ENCODE measurements around the gene C1RL.
A peak's percentile ranks its signal among the peaks of the same experiment; 100 is the strongest.

C1RL gene

DNA sequence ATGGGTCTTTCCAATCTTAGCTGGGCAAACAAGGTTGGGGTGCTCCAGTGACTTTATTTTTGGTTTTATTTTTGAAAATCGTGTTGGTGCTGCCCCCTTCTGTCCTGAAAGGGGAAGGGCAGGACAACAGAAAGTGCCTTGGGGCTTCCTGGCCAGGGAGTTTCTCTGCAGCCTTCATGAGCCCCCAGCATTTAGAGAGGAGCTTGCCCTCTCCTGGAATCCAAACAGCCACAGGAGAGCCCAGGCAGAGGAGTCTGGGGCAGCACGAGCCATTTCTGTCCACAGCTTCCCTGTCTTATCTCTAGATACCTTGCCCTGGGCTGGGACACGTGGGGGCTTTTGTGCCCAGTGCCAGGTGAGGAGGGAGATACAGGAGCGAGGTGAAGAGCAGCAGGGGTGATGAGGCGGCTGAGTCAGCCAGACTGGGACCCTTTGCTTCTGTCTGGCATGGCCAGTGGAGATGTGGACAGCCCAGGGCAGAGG lies 4.4 kb upstream of the C1RL start:
- H3K4me2 ChIP-seq (ENCODE audit: low read depth, low read length, poor library complexity, severe bottlenecking), result no peak overlapping the region
- H3K79me2 ChIP-seq (ENCODE audit: insufficient read depth, low read length), result no peaks in the 10 kb centered on the region
- H3F3A ChIP-seq (ENCODE audit: insufficient read depth), result no peaks in the 10 kb centered on the region
- H3K9me3 ChIP-seq (ENCODE audit: insufficient read depth, low read length), result no peaks in the 10 kb centered on the region
- no peak overlapping the region for H2AFZ ChIP-seq (ENCODE audit: low read depth, low read length, severe bottlenecking)
- no peak overlapping the region for H3K9ac ChIP-seq (ENCODE audit: low read length)
- no peaks in the 10 kb centered on the region for H4K20me1 ChIP-seq (ENCODE audit: low read depth, low read length)
- no peaks in the 10 kb centered on the region for H3K36me3 ChIP-seq (ENCODE audit: low read length)
- H3K4me3 ChIP-seq (ENCODE audit: insufficient read depth, low read length, poor library complexity, severe bottlenecking), result no peak overlapping the region
- TF ChIP-seq, protein P1, sequence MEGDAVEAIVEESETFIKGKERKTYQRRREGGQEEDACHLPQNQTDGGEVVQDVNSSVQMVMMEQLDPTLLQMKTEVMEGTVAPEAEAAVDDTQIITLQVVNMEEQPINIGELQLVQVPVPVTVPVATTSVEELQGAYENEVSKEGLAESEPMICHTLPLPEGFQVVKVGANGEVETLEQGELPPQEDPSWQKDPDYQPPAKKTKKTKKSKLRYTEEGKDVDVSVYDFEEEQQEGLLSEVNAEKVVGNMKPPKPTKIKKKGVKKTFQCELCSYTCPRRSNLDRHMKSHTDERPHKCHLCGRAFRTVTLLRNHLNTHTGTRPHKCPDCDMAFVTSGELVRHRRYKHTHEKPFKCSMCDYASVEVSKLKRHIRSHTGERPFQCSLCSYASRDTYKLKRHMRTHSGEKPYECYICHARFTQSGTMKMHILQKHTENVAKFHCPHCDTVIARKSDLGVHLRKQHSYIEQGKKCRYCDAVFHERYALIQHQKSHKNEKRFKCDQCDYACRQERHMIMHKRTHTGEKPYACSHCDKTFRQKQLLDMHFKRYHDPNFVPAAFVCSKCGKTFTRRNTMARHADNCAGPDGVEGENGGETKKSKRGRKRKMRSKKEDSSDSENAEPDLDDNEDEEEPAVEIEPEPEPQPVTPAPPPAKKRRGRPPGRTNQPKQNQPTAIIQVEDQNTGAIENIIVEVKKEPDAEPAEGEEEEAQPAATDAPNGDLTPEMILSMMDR (IDR thresholded peaks at IDR 0.05; ENCODE audit: insufficient read depth, low read length, poor library complexity, severe bottlenecking), result peak; percentile 85
- no peak for TF ChIP-seq EZH2phosphoT487 (conservative IDR thresholded peaks at IDR 0.05; ENCODE audit: low read length)
- H3K27ac ChIP-seq (ENCODE audit: low read depth, low read length), result no peak overlapping the region
- H3K9me2 ChIP-seq (replicated peaks; ENCODE audit: insufficient read depth, low read length), result no peaks in the 10 kb centered on the region
- no peaks in the 10 kb centered on the region for H3K27me3 ChIP-seq (ENCODE audit: low read length)

- no peak overlapping the region for H3K4me3 ChIP-seq (ENCODE audit: insufficient read depth, low read length, poor library complexity, severe bottlenecking)
- H3K9ac ChIP-seq (ENCODE audit: low read length), result no peak overlapping the region
- H3K9me2 ChIP-seq (replicated peaks; ENCODE audit: insufficient read depth, low read length), result no peaks in the 10 kb centered on the region
- H3F3A ChIP-seq (ENCODE audit: insufficient read depth), result no peaks in the 10 kb centered on the region; the same call in 1 of the 2 replicates
- H3K27me3 ChIP-seq (ENCODE audit: low read length), result no peaks in the 10 kb centered on the region
- no peak overlapping the region for H2AFZ ChIP-seq (ENCODE audit: low read depth, low read length, severe bottlenecking)
- no peaks in the 10 kb centered on the region for H3K79me2 ChIP-seq (ENCODE audit: insufficient read depth, low read length)
- H3K4me2 ChIP-seq (ENCODE audit: low read depth, low read length, poor library complexity, severe bottlenecking), result no peak overlapping the region
- H4K20me1 ChIP-seq (ENCODE audit: low read depth, low read length), result no peaks in the 10 kb centered on the region
- TF ChIP-seq, protein P1 (IDR thresholded peaks at IDR 0.05; ENCODE audit: insufficient read depth, low read length, poor library complexity, severe bottlenecking), result no peak
- no peak for TF ChIP-seq EZH2phosphoT487 (conservative IDR thresholded peaks at IDR 0.05; ENCODE audit: low read length)
- H3K27ac ChIP-seq (ENCODE audit: low read depth, low read length), result no peak overlapping the region
- H3K36me3 ChIP-seq (ENCODE audit: low read length), result no peaks in the 10 kb centered on the region
- no peaks in the 10 kb centered on the region for H3K9me3 ChIP-seq (ENCODE audit: insufficient read depth, low read length)
Observed at GRCh38 chr12:7112041-7112440, 3.0 kb upstream of the C1RL start.

- H3K79me2 ChIP-seq (ENCODE audit: insufficient read depth, low read length), result no peaks in the 10 kb centered on the region
- no peaks in the 10 kb centered on the region for H3K9me2 ChIP-seq (replicated peaks; ENCODE audit: insufficient read depth, low read length)
- H3K9ac ChIP-seq (ENCODE audit: low read length), result no peak overlapping the region
- H4K20me1 ChIP-seq (ENCODE audit: low read depth, low read length), result no peaks in the 10 kb centered on the region
- peaks cover 7% of the 10 kb centered on the region for H3K9me3 ChIP-seq (ENCODE audit: insufficient read depth, low read length)
- H3K4me2 ChIP-seq (ENCODE audit: low read depth, low read length, poor library complexity, severe bottlenecking), result no peak overlapping the region
- H3K36me3 ChIP-seq (ENCODE audit: low read length), result no peaks in the 10 kb centered on the region; the same call in 1 of the 2 replicates
- no peak for TF ChIP-seq EZH2phosphoT487 (conservative IDR thresholded peaks at IDR 0.05; ENCODE audit: low read length)
- TF ChIP-seq, protein P1 (IDR thresholded peaks at IDR 0.05; ENCODE audit: insufficient read depth, low read length, poor library complexity, severe bottlenecking), result no peak
- H3K27me3 ChIP-seq (ENCODE audit: low read length), result no peaks in the 10 kb centered on the region
- H2AFZ ChIP-seq (ENCODE audit: low read depth, low read length, severe bottlenecking), result no peak overlapping the region
- no peaks in the 10 kb centered on the region; the same call in 1 of the 2 replicates for H3F3A ChIP-seq (ENCODE audit: insufficient read depth)
- H3K27ac ChIP-seq (ENCODE audit: low read depth, low read length), result no peak overlapping the region
- no peak overlapping the region for H3K4me3 ChIP-seq (ENCODE audit: insufficient read depth, low read length, poor library complexity, severe bottlenecking)
Observed at GRCh38 chr12:7110661-7111060, 1.6 kb upstream of the C1RL start.
